Measurements from ENCODE around the gene PSMD1.

- TF ChIP-seq REST (IDR thresholded peaks at IDR 0.05; ENCODE audit: borderline replicate concordance) (no peak), CTCF (IDR thresholded peaks at IDR 0.05; ENCODE audit: poor library complexity, severe bottlenecking) (no peak), TAF1 (IDR thresholded peaks at IDR 0.05; ENCODE audit: low read depth) (no peak)
Measured at GRCh38 chr2:231204146-231204545, 147.5 kb downstream of the PSMD1 start.
